GM23338 (cell line): Measurements from ENCODE around the gene STAT3. TPM values are rescaled to one million over a fixed set of nuclear protein-coding genes. Genes with fewer than 3 reads are reported as not detected.

Experiments
- ATAC-seq: fragments of 200-7000 bp; cut with Tn5 transposase; 3 replicates; pipeline ENCODE4 v1.9.1; 2020
- DNase-seq: peaks from one replicate; pipeline ENCODE4 v3.0.0-alpha.2; 2015; ENCODE audit warnings: low spot score
- H2AFZ ChIP-seq: fragments of 200-600 bp; sonication (generic); 2 replicates; pipeline ENCODE4 v1.8.0; 2016; ENCODE audit warnings: antibody characterized with exemption, mild to moderate bottlenecking, moderate library complexity
- H3F3A ChIP-seq: fragments of 200-600 bp; sonication (generic); replicated peaks from 2 replicates; pipeline ENCODE4 v1.8.0; 2017; ENCODE audit warnings: antibody characterized with exemption, mixed run types, low read depth
- H3K27ac ChIP-seq: fragments of 200-600 bp; sonication (generic); 2 replicates; pipeline ENCODE4 v1.6.1; 2016; ENCODE audit warnings: low read depth
- H3K27me3 ChIP-seq: fragments of 200-600 bp; sonication (generic); 2 replicates; pipeline ENCODE4 v1.8.0; 2016; ENCODE audit warnings: mild to moderate bottlenecking, mixed run types, moderate library complexity; ENCODE audit not compliant: insufficient read depth
- H3K36me3 ChIP-seq: fragments of 200-600 bp; sonication (generic); 2 replicates; pipeline ENCODE4 v1.8.0; 2016; ENCODE audit warnings: mild to moderate bottlenecking; ENCODE audit not compliant: insufficient read depth
- H3K4me1 ChIP-seq: fragments of 200-600 bp; sonication (generic); 2 replicates; pipeline ENCODE4 v1.8.0; 2016; ENCODE audit warnings: mild to moderate bottlenecking, moderate library complexity; ENCODE audit not compliant: insufficient read depth
- H3K4me2 ChIP-seq: fragments of 200-600 bp; sonication (generic); 2 replicates; pipeline ENCODE4 v1.7.1; 2017; ENCODE audit warnings: mixed run types
- H3K4me3 ChIP-seq: fragments of 200-600 bp; sonication (generic); 2 replicates; pipeline ENCODE4 v1.6.1; 2016; ENCODE audit warnings: mixed run types
- H3K79me2 ChIP-seq: fragments of 200-600 bp; sonication (generic); replicated peaks from 2 replicates; pipeline ENCODE4 v1.8.0; 2017; ENCODE audit warnings: mild to moderate bottlenecking; ENCODE audit not compliant: insufficient read depth
- H3K9me2 ChIP-seq: fragments of 200-600 bp; sonication (generic); 2 replicates; pipeline ENCODE4 v1.8.0; 2017; ENCODE audit not compliant: insufficient read depth
- H4K20me1 ChIP-seq: fragments of 200-600 bp; sonication (generic); replicated peaks from 2 replicates; pipeline ENCODE4 v1.8.0; 2017; ENCODE audit warnings: mild to moderate bottlenecking; ENCODE audit not compliant: insufficient read depth
- H3K27ac Mint-ChIP-seq: 2 replicates; pipeline ENCODE4 v1.8.0; 2020; ENCODE audit warnings: inconsistent platforms, mild to moderate bottlenecking, moderate library complexity, mixed read lengths
- H3K27me3 Mint-ChIP-seq: 3 replicates; pipeline ENCODE4 v1.8.0; 2022; ENCODE audit warnings: low read depth, mild to moderate bottlenecking, moderate library complexity, mixed read lengths, inconsistent platforms; ENCODE audit not compliant: insufficient read depth, poor library complexity
- H3K36me3 Mint-ChIP-seq: 3 replicates; pipeline ENCODE4 v1.8.0; 2021; ENCODE audit warnings: low read depth, mild to moderate bottlenecking, inconsistent platforms, moderate library complexity, mixed read lengths
- H3K4me1 Mint-ChIP-seq: 3 replicates; pipeline ENCODE4 v1.8.0; 2020; ENCODE audit warnings: mild to moderate bottlenecking, inconsistent platforms, mixed read lengths
- H3K4me3 Mint-ChIP-seq: 3 replicates; pipeline ENCODE4 v1.8.0; 2021; ENCODE audit warnings: moderate library complexity, mild to moderate bottlenecking, inconsistent platforms, mixed read lengths
- H3K9me3 Mint-ChIP-seq: 3 replicates; pipeline ENCODE4 v1.8.0; 2020; ENCODE audit warnings: moderate library complexity, mild to moderate bottlenecking, inconsistent platforms, mixed read lengths
- CTCF ChIP-seq, 2 experiments: fragments of 200-600 bp in 1 of 2; sonication (generic) in 1 of 2; conservative IDR thresholded peaks; 2 replicates each; pipeline versions ENCODE4 v1.5.1 to v1.6.1; 2016 to 2017; ENCODE audit warnings: antibody characterized with exemption in 2 of 2, low read depth in 2 of 2, mild to moderate bottlenecking in 2 of 2, moderate library complexity in 1 of 2
- ETS1 ChIP-seq: IDR thresholded peaks from 2 replicates; pipeline ENCODE4 v1.6.1; 2016; ENCODE audit warnings: antibody characterized with exemption
- EZH2phosphoT487 ChIP-seq: fragments of 200-600 bp; sonication (generic); IDR thresholded peaks from one replicate; pipeline ENCODE4 v1.8.1; 2018; ENCODE audit warnings: antibody characterized with exemption; ENCODE audit not compliant: unreplicated experiment
- JUNB ChIP-seq: IDR thresholded peaks from one replicate; pipeline ENCODE4 v1.6.1; 2016; ENCODE audit warnings: antibody characterized with exemption; ENCODE audit not compliant: unreplicated experiment
- POLR2AphosphoS5 ChIP-seq: IDR thresholded peaks from 2 replicates; pipeline ENCODE4 v1.6.1; 2016; ENCODE audit warnings: antibody characterized with exemption, low read depth
- ZNF114 ChIP-seq: fragments of 250-450 bp; sonication (Bioruptor Pico); IDR thresholded peaks from 2 replicates; pipeline ENCODE4 v1.5.0; 2020; ENCODE audit warnings: mild to moderate bottlenecking, moderate library complexity
- ZNF331 ChIP-seq: fragments of 250-450 bp; sonication (Bioruptor Pico); IDR thresholded peaks from 2 replicates; pipeline ENCODE4 v1.5.0; 2020; ENCODE audit warnings: low read depth, mild to moderate bottlenecking, moderate library complexity
- ZNF462 ChIP-seq: fragments of 250-450 bp; sonication (Bioruptor Pico); IDR thresholded peaks from 2 replicates; pipeline ENCODE4 v1.5.0; 2020; ENCODE audit warnings: mild to moderate bottlenecking, moderate library complexity
- polyA plus RNA-seq: library from polyadenylated mRNA; unstranded; fragments of >200 nt; fragmentation: Nextera tagmentation; extraction: Ambion mirVana; gene quantifications from 2 replicates; pipeline ENCODE4 v1.2.1, GENCODE V29; 2016
- total RNA-seq: library from RNA; depleted of rRNA; stranded (reverse); fragments of >200 nt; shearing (Covaris generic); gene quantifications from 2 replicates; pipeline ENCODE4 v1.2.3, GENCODE V29; 2014

The STAT3 gene
- total and polyA plus RNA-seq, 2 experiments from 2014 or later: 49.5 to 78.0 TPM

DNA sequence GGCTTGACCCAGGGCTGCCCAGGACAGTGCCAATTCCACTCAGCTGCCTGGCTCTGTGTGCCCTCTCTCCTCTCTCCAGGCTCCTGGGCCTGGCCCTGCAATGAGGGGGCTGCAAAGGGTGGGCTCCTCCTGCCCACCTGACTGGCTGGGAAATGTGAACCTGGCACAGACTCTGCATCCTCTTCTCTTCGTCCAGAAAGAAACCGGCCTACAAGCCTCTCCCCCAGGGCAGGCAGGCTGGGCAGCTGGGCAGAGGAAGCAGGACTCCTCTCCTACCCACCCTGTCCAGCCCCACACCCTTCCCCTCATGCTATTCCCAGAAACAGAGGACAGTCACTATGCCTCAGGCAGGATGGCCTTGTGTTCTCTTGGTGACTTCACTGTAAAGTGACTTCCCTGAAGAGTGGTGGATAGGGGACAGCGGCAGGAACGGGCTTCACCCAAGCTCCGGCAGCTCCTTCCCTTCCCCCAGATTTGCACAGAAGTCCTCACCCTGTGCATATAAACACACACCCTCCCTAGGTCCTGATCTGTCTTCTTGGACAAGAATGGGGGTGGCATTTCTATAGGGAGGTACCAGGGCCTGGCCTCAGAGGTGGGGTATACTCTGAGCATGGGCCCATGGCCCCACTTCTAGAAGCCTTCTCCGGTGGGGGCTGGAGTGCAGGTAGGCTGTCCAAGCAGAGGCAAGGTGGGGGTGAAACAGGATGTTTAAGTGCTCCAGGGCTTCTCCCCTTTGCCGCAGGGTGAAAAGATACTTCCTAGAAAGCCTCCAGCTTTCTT is 104.8 kb downstream of the STAT3 start (continued):
- TF ChIP-seq ZNF462 (no peak), ZNF114 (CRISPR knock-in tag) (no peak), ETS1 (no peak), POLR2AphosphoS5 (no peak)

DNA sequence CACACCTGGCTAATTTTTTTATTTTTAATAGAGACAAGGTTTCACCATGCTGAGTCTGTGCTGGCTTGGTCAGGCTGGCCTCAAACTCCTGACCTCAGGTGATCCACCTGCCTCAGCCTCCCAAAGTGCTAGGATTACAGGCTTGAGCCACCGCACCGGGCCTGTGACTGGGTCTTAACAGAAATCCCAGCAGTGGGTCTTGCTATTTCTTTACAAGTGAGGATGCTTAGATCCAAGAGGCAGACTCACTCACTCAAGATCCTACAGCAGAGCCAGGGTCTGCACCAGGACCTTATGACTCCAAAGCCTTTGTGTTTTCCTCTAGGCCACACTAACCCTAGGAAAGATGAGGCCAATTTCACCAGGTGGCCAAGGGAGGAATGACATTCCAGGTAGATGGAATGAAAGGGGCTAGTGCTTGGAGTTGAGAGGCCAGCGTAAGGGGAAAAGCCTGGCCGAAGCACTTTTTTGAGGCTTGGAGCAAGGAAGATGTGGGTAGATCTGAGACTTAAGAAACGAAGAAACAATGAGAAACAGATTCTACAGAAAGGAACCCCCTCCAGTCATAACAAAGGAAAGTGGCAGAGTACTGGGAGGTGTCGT is 105.7 kb downstream of the STAT3 start:
- H3K4me2 ChIP-seq: no peak overlapping the region
- H4K20me1 ChIP-seq: no peaks in the 10 kb centered on the region
- peak; percentile 80 for ATAC-seq
- no peaks in the 10 kb centered on the region for H3K9me2 ChIP-seq
- Mint-ChIP-seq H3K36me3 (no peaks in the 10 kb centered on the region), H3K27ac (no peak overlapping the region), H3K4me3 (no peak overlapping the region; the same call in 2 of the 3 replicates), H3K27me3 (peaks cover 19% of the 10 kb centered on the region), H3K4me1 (peaks cover 25% of the 10 kb centered on the region), H3K9me3 (no peaks in the 10 kb centered on the region)
- H3K4me1 ChIP-seq: peaks cover 11% of the 10 kb centered on the region
- no peaks in the 10 kb centered on the region for H3K79me2 ChIP-seq
- H3K27ac ChIP-seq: no peak overlapping the region
- 0 out of 2 replicates have a peak, but pooled peaks cover 6% of the 10 kb centered on the region for H3F3A ChIP-seq
- H3K27me3 ChIP-seq: peaks cover 11% of the 10 kb centered on the region
- H2AFZ ChIP-seq: no peak overlapping the region
- no peak overlapping the region for H3K4me3 ChIP-seq
- peak; percentile 72 for DNase-seq
- TF ChIP-seq ZNF114 (CRISPR knock-in tag) (no peak), CTCF (conservative IDR thresholded peaks at IDR 0.05; ENCODE audit: low read depth in 2 of 2) (peak; percentile 30 to 39; a peak in 3 of 4 replicates), ZNF331 (CRISPR knock-in tag) (no peak), EZH2phosphoT487 (no peak), JUNB (no peak)
- H3K36me3 ChIP-seq: no peaks in the 10 kb centered on the region
